Tibial artery (tissue), 4 donors: ENCODE data around the gene MTMR3.

ENCODE experiments used
- DNase-seq, 2 donors: peaks; one replicate each; pipeline ENCODE4 v3.0.0-alpha.2; 2019
- H3K27ac ChIP-seq, 2 donors: fragments of 200-600 bp; sonication (generic) in 1 of 2; 1 replicate in 1 of 2; 2 replicates in 1 of 2; pipeline ENCODE4 v1.5.1; 2018 to 2019; ENCODE audit warnings: mild to moderate bottlenecking in 1 of 2
- H3K27me3 ChIP-seq, 2 donors: fragments of 200-600 bp; sonication (generic) in 1 of 2; one replicate each; pipeline versions ENCODE4 v1.5.1 to v1.6.0; 2016 to 2019
- H3K36me3 ChIP-seq, 3 donors: fragments of 200-600 bp; sonication (generic) in 2 of 3; one replicate each; pipeline ENCODE4 v1.5.1; 2016 to 2019; ENCODE audit warnings: mild to moderate bottlenecking in 2 of 3
- H3K4me1 ChIP-seq, 4 donors: fragments of 200-600 bp; sonication (generic) in 2 of 4; 1 replicate in 3 of 4; 2 replicates in 1 of 4; pipeline ENCODE4 v1.5.1; 2016 to 2019
- H3K4me3 ChIP-seq, 2 donors: fragments of 200-600 bp; sonication (generic) in 1 of 2; 1 replicate in 1 of 2; 2 replicates in 1 of 2; pipeline ENCODE4 v1.5.1; 2018 to 2019; ENCODE audit warnings: mild to moderate bottlenecking in 2 of 2
- H3K9me3 ChIP-seq, 3 donors: fragments of 200-600 bp; sonication (generic) in 1 of 3; one replicate each; pipeline ENCODE4 v1.5.1; 2016 to 2019
- CTCF ChIP-seq, 2 experiments: fragments of 200-600 bp in 1 of 2; fragments of 450-650 bp in 1 of 2; IDR thresholded peaks; one replicate each; pipeline ENCODE4 v1.5.1; 2017 to 2019; ENCODE audit warnings: antibody characterized with exemption in 2 of 2, mild to moderate bottlenecking in 1 of 2, moderate library complexity in 1 of 2
- intact Hi-C: fragments of 100-400 bp; cut with DNase I; formaldehyde crosslinking; loops from one replicate; pipeline ENCODE4 v1.15.0; 2023; ENCODE audit warnings: low total_unique reads

Gene MTMR3

GRCh38 chr22:29945435-29945834 lies 62.5 kb downstream of the MTMR3 start:
- peaks cover 0 to 54% (median 9%) of the 10 kb centered on the region in 4 donors for H3K4me1 ChIP-seq

GRCh38 chr22:29946220-29946619 lies 63.2 kb downstream of the MTMR3 start:
- Histone ChIP-seq H3K4me3 (no peak overlapping the region), H3K27me3 (no peaks in the 10 kb centered on the region)
- TF ChIP-seq CTCF (IDR thresholded peaks at IDR 0.05): no peak

More at GRCh38 chr22:29945435-29945834, 62.5 kb downstream of the MTMR3 start:
- Histone ChIP-seq H3K36me3 (no peaks in the 10 kb centered on the region), H3K9me3 (no peaks in the 10 kb centered on the region), H3K27ac (no peak overlapping the region), H3K27me3 (no peaks in the 10 kb centered on the region), H3K4me3 (no peak overlapping the region)
- intact Hi-C loops: no loop called here
- no peak for DNase-seq
- no peak for TF ChIP-seq CTCF (IDR thresholded peaks at IDR 0.05)

GRCh38 chr22:29947410-29948384 lies 64.7 kb downstream of the MTMR3 start:
- Histone ChIP-seq H3K27me3 (no peaks in the 10 kb centered on the region), H3K4me1 (peaks cover 0 to 58% (median 9%) of the 10 kb centered on the region in 4 donors), H3K4me3 (no peak overlapping the region), H3K27ac (no peak overlapping the region), H3K9me3 (no peaks in the 10 kb centered on the region), H3K36me3 (no peaks in the 10 kb centered on the region)
- no peak for DNase-seq
- no peak for TF ChIP-seq CTCF (IDR thresholded peaks at IDR 0.05)
- intact Hi-C loops: no loop called here

More at GRCh38 chr22:29946220-29946619, 63.2 kb downstream of the MTMR3 start:
- peaks cover 0 to 58% (median 9%) of the 10 kb centered on the region in 4 donors for H3K4me1 ChIP-seq
- H3K36me3 ChIP-seq: no peaks in the 10 kb centered on the region
- H3K27ac ChIP-seq: no peak overlapping the region
- intact Hi-C loops: no loop called here
- DNase-seq: no peak
- no peaks in the 10 kb centered on the region for H3K9me3 ChIP-seq

DNA sequence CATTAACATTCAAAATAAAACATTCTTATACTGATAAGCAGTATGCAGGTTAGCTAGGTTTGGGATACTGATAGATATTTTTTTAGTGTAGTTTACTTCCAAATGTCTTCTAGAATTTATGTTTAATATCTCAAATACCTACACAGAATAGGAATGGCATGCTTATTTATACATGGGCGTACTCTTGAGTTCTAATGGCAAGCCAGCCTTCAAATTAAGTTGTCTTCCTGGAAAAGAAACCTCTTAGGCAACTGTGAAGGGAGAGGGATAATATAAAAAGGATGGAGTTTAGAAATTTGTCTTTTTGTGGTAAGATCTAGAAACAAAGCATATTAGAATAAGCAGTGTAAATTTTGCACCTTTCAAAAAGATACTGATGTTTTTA lies 65.4 kb downstream of the MTMR3 start:
- Histone ChIP-seq H3K27me3 (no peaks in the 10 kb centered on the region), H3K4me3 (no peak overlapping the region), H3K4me1 (peaks cover 0 to 58% (median 9%) of the 10 kb centered on the region in 4 donors), H3K9me3 (no peaks in the 10 kb centered on the region), H3K27ac (no peak overlapping the region), H3K36me3 (no peaks in the 10 kb centered on the region)
- TF ChIP-seq CTCF (IDR thresholded peaks at IDR 0.05): no peak
- intact Hi-C loops: no loop called here
- no peak for DNase-seq

DNA sequence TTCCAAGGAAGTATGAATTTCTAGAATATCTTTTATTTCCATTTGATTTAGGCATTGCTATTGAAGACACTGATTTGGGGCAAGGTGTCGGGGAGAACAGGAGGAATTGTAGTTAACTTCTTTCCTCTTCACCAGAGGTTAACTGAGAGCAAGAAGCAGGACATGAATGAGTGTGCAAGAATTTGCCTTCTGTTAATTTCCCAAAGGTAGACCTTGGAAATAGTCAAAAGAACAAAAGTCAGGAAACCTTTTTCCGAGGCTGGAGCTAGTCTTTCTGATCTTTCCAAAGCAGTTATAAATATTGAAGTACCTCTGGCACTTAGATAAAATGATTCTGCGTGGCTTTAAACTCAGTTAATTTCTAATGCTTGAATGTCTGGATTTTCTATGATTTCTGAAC lies 66.9 kb downstream of the MTMR3 start:
- TF ChIP-seq CTCF (IDR thresholded peaks at IDR 0.05): no peak
- no peak overlapping the region for H3K27ac ChIP-seq
- peaks cover 0 to 52% (median 9%) of the 10 kb centered on the region in 4 donors for H3K4me1 ChIP-seq
- no peak for DNase-seq
- no peaks in the 10 kb centered on the region for H3K9me3 ChIP-seq
- H3K4me3 ChIP-seq: no peak overlapping the region
- H3K27me3 ChIP-seq: no peaks in the 10 kb centered on the region
- H3K36me3 ChIP-seq: no peaks in the 10 kb centered on the region
- intact Hi-C loops: no loop called here
